RWPE1 (cell line): ENCODE data around the gene PSMB2.
A peak's percentile ranks its signal among the peaks of the same experiment; 100 is the strongest.

Source experiments
- CTCF ChIA-PET: fragments of 350-600 bp; sonication (Branson Sonifier 250); formaldehyde crosslinking; extraction: SDS; loops from one replicate; lab custom pipeline; 2021; lab: Yijun Ruan, JAX
- POLR2A ChIA-PET: fragments of 400-600 bp; formaldehyde crosslinking; extraction: SDS; loops from one replicate; lab custom pipeline; 2020; ENCODE audit warnings: antibody characterized with exemption; ENCODE audit not compliant: low non-redundant PET; lab: Yijun Ruan, JAX
- DNase-seq: peaks from one replicate; pipeline ENCODE4 v3.0.0; 2012; ENCODE audit warnings: low spot score
- H3K27ac ChIP-seq: fragments of 450-650 bp; 2 replicates; pipeline ENCODE4 v1.5.1; 2017
- TF ChIP-seq, protein P1 (sequence below): fragments of 450-650 bp; conservative IDR thresholded peaks from 2 replicates; pipeline ENCODE4 v1.5.1; 2017; ENCODE audit warnings: low read depth, mild to moderate bottlenecking

PSMB2 gene

DNA sequence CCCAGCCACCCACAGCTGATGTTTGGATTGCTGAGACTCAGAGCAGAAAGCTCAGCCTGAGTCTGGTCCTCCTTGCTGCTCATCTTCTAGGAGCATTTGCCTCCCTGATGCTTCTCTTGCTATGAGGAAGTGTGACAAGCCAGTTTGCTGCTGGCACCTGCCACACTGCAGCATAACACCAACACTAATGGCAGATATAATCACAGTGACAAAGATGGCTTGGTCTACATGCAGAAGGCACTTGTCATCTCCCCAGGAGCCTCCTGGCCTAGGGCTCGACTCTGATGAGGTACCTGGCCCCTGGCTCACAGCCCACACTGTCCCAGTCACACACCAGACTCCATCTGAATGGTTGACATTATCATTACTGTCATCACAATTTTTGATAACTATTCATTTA, 13.9 kb upstream of the PSMB2 start:
- DNase-seq: no peak
- TF ChIP-seq, protein P1, sequence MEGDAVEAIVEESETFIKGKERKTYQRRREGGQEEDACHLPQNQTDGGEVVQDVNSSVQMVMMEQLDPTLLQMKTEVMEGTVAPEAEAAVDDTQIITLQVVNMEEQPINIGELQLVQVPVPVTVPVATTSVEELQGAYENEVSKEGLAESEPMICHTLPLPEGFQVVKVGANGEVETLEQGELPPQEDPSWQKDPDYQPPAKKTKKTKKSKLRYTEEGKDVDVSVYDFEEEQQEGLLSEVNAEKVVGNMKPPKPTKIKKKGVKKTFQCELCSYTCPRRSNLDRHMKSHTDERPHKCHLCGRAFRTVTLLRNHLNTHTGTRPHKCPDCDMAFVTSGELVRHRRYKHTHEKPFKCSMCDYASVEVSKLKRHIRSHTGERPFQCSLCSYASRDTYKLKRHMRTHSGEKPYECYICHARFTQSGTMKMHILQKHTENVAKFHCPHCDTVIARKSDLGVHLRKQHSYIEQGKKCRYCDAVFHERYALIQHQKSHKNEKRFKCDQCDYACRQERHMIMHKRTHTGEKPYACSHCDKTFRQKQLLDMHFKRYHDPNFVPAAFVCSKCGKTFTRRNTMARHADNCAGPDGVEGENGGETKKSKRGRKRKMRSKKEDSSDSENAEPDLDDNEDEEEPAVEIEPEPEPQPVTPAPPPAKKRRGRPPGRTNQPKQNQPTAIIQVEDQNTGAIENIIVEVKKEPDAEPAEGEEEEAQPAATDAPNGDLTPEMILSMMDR: no peak
- ChIA-PET CTCF (no interaction called here), POLR2A (no interaction called here)
- H3K27ac ChIP-seq: no peak overlapping the region

DNA sequence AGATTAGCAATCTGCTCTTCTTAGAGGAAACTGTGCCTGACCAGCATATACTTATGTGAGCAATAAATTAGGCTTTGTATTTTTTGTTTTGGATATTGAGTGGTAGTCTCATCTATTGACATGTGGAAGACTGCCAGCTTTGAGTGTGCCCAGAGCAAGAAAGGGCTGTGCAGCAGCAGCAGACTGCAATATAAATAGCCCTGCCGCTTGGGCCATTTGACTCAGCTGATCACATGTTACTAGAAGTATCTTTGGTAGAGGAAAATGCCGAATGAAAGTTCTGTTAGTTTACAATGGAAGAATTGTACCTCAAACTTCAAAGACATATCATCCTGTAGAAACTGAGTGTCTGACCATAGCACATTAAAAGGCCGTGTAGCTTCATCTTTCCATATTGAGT, 9.1 kb upstream of the PSMB2 start:
- CTCF ChIA-PET: no interaction called here
- TF ChIP-seq, protein P1: no peak
- no peak for DNase-seq
- POLR2A ChIA-PET: no interaction called here
- no peak overlapping the region for H3K27ac ChIP-seq

DNA sequence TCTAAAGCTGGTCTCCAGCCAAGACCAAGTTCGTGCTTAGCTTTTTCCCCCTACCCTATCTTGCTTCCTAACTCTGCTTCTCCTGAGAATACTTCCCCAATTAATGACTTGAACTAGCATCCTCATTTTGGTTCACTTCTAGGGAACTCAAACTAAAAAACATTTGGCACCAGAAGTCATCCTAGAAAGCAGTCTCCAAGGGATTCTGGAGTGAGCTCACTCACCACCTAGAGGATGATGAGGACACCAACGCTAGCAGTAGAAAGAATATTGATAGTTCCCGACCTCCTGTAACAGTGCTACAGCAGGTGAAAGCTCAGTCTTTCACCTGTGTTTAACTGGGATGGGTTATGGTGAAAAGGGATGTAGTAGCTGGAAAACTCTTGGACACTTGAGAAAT, 4.7 kb upstream of the PSMB2 start:
- no peak overlapping the region for H3K27ac ChIP-seq
- TF ChIP-seq, protein P1: no peak
- POLR2A ChIA-PET: interaction anchor here (0.6 kb wide), 1 partner anchor 38 kb away, joined by 3 read pairs; no protein-coding TSS in a partner anchor
- DNase-seq: no peak
- CTCF ChIA-PET: no interaction called here

DNA sequence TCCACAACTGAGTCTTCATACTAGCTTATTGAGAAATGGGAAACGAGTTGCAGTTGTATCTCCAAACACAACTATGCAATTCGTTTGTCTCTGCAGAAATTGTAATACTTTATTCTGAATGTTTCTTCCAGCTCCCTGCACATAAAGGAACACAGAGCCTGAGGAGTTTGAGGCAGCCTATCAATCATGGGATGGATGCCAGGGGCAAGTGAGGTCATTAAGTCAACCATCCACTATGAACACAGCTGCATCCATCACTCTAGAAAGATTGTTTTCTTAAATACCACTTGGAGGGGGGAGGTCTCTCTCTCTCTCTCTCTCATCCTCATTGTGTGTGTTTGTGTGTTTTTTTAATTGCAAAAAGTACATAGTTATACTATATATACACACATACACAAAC, 2.9 kb upstream of the PSMB2 start:
- POLR2A ChIA-PET: no interaction called here
- TF ChIP-seq, protein P1: no peak
- CTCF ChIA-PET: no interaction called here
- no peak overlapping the region for H3K27ac ChIP-seq
- no peak for DNase-seq

DNA sequence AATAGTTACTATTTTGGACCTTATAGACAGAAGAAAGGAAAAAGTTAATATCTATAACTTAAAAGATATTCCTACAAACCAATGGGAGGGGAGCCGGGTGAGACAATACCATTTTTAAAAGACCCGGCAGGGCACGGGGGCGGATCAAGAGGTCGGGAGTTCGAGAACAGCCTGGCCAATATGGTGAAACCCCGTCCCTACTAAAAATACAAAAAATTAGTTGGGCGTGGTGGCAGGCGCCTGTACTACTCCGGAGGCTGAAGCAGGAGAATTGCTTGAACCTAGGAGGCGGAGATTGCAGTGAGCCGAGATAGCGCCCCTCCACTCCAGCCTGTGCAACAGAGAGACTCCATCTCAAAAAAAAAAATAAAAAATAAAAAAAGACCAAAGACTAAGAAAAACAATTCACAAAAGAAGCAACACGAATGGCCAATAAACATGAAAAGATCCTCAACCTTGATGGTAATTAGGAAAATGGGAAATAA, 1.2 kb upstream of the PSMB2 start:
- POLR2A ChIA-PET: no interaction called here
- DNase-seq: no peak
- CTCF ChIA-PET: no interaction called here
- TF ChIP-seq, protein P1: no peak
- H3K27ac ChIP-seq: peak overlapping the region; percentile 92

DNA sequence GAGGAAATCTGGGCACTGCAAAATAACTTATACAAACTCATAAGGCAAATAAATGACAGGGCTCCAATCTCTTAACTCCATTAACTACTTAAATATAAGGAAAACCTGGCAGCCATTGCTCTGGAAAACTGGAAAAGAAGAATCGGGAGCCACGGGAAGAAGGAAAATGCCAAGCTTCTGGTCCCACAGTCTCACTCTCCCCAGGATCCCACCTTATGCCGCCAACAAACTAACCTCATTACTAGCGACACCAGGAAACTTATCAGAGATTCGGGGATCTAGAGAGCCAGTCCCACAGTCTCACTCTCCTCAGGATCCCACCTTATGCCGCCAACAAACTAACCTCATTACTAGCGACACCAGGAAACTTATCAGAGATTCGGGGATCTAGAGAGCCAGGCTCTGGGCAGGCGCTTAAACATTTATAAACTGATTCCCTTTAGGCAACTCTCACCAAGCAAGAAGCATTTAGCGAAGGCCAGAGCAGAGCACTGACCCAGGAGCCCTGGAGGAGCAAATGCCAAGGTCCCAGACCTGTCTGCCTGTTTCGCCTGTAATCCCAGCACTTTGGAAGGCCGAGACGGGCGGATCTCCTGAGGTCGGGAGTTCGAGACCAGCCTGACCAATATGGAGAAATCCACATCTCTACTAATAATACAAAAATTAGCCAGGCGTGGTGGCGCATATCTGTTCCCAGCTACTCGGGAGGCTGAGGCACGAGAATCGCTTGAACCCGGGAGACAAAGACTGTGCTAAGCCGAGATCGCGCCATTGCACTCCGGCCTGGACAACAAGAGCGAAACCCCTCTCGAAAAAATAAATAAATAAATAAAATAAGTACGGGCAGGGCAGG, 720 bp downstream of the PSMB2 start:
- ChIA-PET CTCF (interaction anchor here (0.9 kb wide), 1 partner anchor 881 kb away, joined by 3 read pairs; the partner anchor contains the start of gene GJB4), POLR2A (no interaction called here)
- no peak for DNase-seq
- TF ChIP-seq, protein P1: no peak
- H3K27ac ChIP-seq: peak overlapping the region; percentile 92
